H9 (cell line): ENCODE measurements around the gene MICAL2. TPM values are rescaled to one million over a fixed set of nuclear protein-coding genes. Genes with fewer than 3 reads are reported as not detected.

Experiments used
- DNase-seq: peaks from one replicate; pipeline ENCODE4 v3.0.0-alpha.2; 2017
- H2AFZ ChIP-seq: one replicate; pipeline ENCODE4 v1.6.1; 2013; ENCODE audit warnings: mild to moderate bottlenecking, low read length, control low read depth, moderate library complexity
- H2AK5ac ChIP-seq: 2 replicates; pipeline ENCODE4 v1.6.1; 2013; ENCODE audit warnings: low read length, control low read depth, mixed read lengths; ENCODE audit not compliant: insufficient read length
- H2BK120ac ChIP-seq: one replicate; pipeline ENCODE4 v1.6.1; 2013; ENCODE audit warnings: low read depth, mild to moderate bottlenecking, low read length, control low read depth, inconsistent platforms; ENCODE audit not compliant: poor library complexity, severe bottlenecking
- H2BK12ac ChIP-seq: 2 replicates; pipeline ENCODE4 v1.6.1; 2013; ENCODE audit warnings: low read length, control low read depth, mixed read lengths, low read depth; ENCODE audit not compliant: insufficient read length
- H2BK15ac ChIP-seq: 2 replicates; pipeline ENCODE4 v1.6.1; 2013; ENCODE audit warnings: low read depth, low read length, control low read depth
- H2BK20ac ChIP-seq: one replicate; pipeline ENCODE4 v1.6.1; 2013; ENCODE audit warnings: low read depth, mild to moderate bottlenecking, low read length, control low read depth, inconsistent platforms; ENCODE audit not compliant: poor library complexity, severe bottlenecking
- H2BK5ac ChIP-seq: 2 replicates; pipeline ENCODE4 v1.6.1; 2013; ENCODE audit warnings: low read length, control low read depth, mixed read lengths; ENCODE audit not compliant: insufficient read length
- H3K14ac ChIP-seq: 2 replicates; pipeline ENCODE4 v1.6.1; 2013; ENCODE audit warnings: low read length, control low read depth; ENCODE audit not compliant: insufficient read depth
- H3K18ac ChIP-seq: 2 replicates; pipeline ENCODE4 v1.6.1; 2013; ENCODE audit warnings: low read depth, mild to moderate bottlenecking, mixed read lengths, low read length, control low read depth; ENCODE audit not compliant: insufficient read length
- H3K23ac ChIP-seq: 2 replicates; pipeline ENCODE4 v1.6.1; 2013; ENCODE audit warnings: low read length, control low read depth, mixed read lengths, low read depth; ENCODE audit not compliant: insufficient read length
- H3K23me2 ChIP-seq: 2 replicates; pipeline ENCODE4 v1.6.1; 2013; ENCODE audit warnings: low read depth, mild to moderate bottlenecking, mixed read lengths, low read length, control low read depth; ENCODE audit not compliant: insufficient read length, poor library complexity, severe bottlenecking
- H3K27ac ChIP-seq: 2 replicates; pipeline ENCODE4 v1.5.1; 2013; ENCODE audit warnings: low read length, control low read depth, mixed read lengths, low read depth; ENCODE audit not compliant: insufficient read length
- H3K27me3 ChIP-seq: 2 replicates; pipeline ENCODE4 v1.6.1; 2013; ENCODE audit warnings: low read length, control low read depth, inconsistent platforms; ENCODE audit not compliant: insufficient read depth
- H3K4ac ChIP-seq: 2 replicates; pipeline ENCODE4 v1.6.1; 2013; ENCODE audit warnings: low read depth, mild to moderate bottlenecking, control low read depth, inconsistent platforms, low read length, moderate library complexity
- H3K4me1 ChIP-seq: 2 replicates; pipeline ENCODE4 v1.6.1; 2013; ENCODE audit warnings: low read length, control low read depth, inconsistent platforms; ENCODE audit not compliant: insufficient read depth
- H3K4me2 ChIP-seq: 2 replicates; pipeline ENCODE4 v1.6.1; 2013; ENCODE audit warnings: low read length, control low read depth, mixed read lengths; ENCODE audit not compliant: insufficient read length, insufficient read depth
- H3K56ac ChIP-seq: 2 replicates; pipeline ENCODE4 v1.6.1; 2013; ENCODE audit warnings: low read depth, mild to moderate bottlenecking, mixed read lengths, low read length, control low read depth; ENCODE audit not compliant: insufficient read length
- H3K79me1 ChIP-seq: 2 replicates; pipeline ENCODE4 v1.6.1; 2013; ENCODE audit warnings: low read depth, mild to moderate bottlenecking, moderate library complexity, low read length, control low read depth, inconsistent platforms; ENCODE audit not compliant: insufficient read depth, poor library complexity, severe bottlenecking
- H3K79me2 ChIP-seq: 2 replicates; pipeline ENCODE4 v1.6.1; 2013; ENCODE audit warnings: low read length, control low read depth, inconsistent platforms; ENCODE audit not compliant: insufficient read depth
- H3K9ac ChIP-seq: 2 replicates; pipeline ENCODE4 v1.6.1; 2013; ENCODE audit warnings: low read length, control low read depth, mixed read lengths; ENCODE audit not compliant: insufficient read length; ENCODE audit errors: extremely low read depth
- H3K9me3 ChIP-seq: one replicate; pipeline ENCODE4 v1.6.1; 2013; ENCODE audit warnings: low read depth, low read length, inconsistent platforms; ENCODE audit not compliant: control insufficient read depth
- H3T11ph ChIP-seq: one replicate; pipeline ENCODE4 v1.6.1; 2013; ENCODE audit warnings: mild to moderate bottlenecking, low read length, control low read depth, inconsistent platforms
- H4K20me1 ChIP-seq: one replicate; pipeline ENCODE4 v1.6.1; 2013; ENCODE audit not compliant: control insufficient read depth, insufficient read length, insufficient read depth
- H4K5ac ChIP-seq: 2 replicates; pipeline ENCODE4 v1.6.1; 2013; ENCODE audit warnings: low read depth, mild to moderate bottlenecking, mixed read lengths, low read length, control low read depth; ENCODE audit not compliant: insufficient read length
- H4K8ac ChIP-seq: replicated peaks from 2 replicates; pipeline ENCODE4 v1.6.1; 2013; ENCODE audit warnings: low read length, control low read depth, mixed read lengths, low read depth; ENCODE audit not compliant: insufficient read length
- H4K91ac ChIP-seq: 2 replicates; pipeline ENCODE4 v1.6.1; 2013; ENCODE audit warnings: low read depth, mild to moderate bottlenecking, moderate library complexity, mixed read lengths, low read length, control low read depth; ENCODE audit not compliant: insufficient read length
- H3K27ac Mint-ChIP-seq, 3 experiments: 2 replicates in 2 of 3; 3 replicates in 1 of 3; pipeline ENCODE4 v1.8.0; 2020 to 2021; ENCODE audit warnings: mixed read lengths in 3 of 3, mild to moderate bottlenecking in 1 of 3, moderate library complexity in 1 of 3
- H3K27me3 Mint-ChIP-seq: 2 replicates; pipeline ENCODE4 v1.8.0; 2021; ENCODE audit warnings: low read depth, mild to moderate bottlenecking, moderate library complexity, mixed read lengths
- H3K36me3 Mint-ChIP-seq, 3 experiments: 2 replicates in 2 of 3; 3 replicates in 1 of 3; pipeline ENCODE4 v1.8.0; 2020 to 2021; ENCODE audit warnings: low read depth in 3 of 3, mixed read lengths in 3 of 3; ENCODE audit not compliant: insufficient read depth in 1 of 3
- H3K4me1 Mint-ChIP-seq, 2 experiments: 2 replicates each; pipeline ENCODE4 v1.8.0; 2020; ENCODE audit warnings: mixed read lengths in 2 of 2
- H3K4me3 Mint-ChIP-seq, 2 experiments: 2 replicates in 1 of 2; 3 replicates in 1 of 2; pipeline ENCODE4 v1.8.0; 2020 to 2021; ENCODE audit warnings: mild to moderate bottlenecking in 2 of 2, mixed read lengths in 2 of 2, moderate library complexity in 1 of 2
- H3K9me3 Mint-ChIP-seq, 2 experiments: 2 replicates in 1 of 2; 3 replicates in 1 of 2; pipeline ENCODE4 v1.8.0; 2020; ENCODE audit warnings: mild to moderate bottlenecking in 2 of 2, mixed read lengths in 2 of 2, moderate library complexity in 1 of 2
- WGBS: extraction: QIAGEN DNeasy Blood & Tissue Kit; methylation state at CpG from one replicate; pipeline ENCODE4 v1.1.7; 2013; ENCODE audit warnings: missing lambda C conversion rate, low lambda C conversion rate, mixed read lengths; ENCODE audit not compliant: insufficient read length; ENCODE audit errors: extremely low coverage; 5-methylcytosine and 5-hydroxymethylcytosine counted together
- total RNA-seq: library from RNA; stranded (reverse); gene quantifications from 2 replicates; pipeline ENCODE4 v1.2.1, GENCODE V29; 2021
- TF ChIP-seq, protein P1 (sequence below): fragments of 200-600 bp; sonication (generic); conservative IDR thresholded peaks from 3 replicates; pipeline ENCODE4 v1.8.0; 2021; ENCODE audit warnings: antibody characterized with exemption, mild to moderate bottlenecking

MICAL2 gene
- total RNA-seq, 1 experiment from 2014 or later, result 4.7 TPM

DNA sequence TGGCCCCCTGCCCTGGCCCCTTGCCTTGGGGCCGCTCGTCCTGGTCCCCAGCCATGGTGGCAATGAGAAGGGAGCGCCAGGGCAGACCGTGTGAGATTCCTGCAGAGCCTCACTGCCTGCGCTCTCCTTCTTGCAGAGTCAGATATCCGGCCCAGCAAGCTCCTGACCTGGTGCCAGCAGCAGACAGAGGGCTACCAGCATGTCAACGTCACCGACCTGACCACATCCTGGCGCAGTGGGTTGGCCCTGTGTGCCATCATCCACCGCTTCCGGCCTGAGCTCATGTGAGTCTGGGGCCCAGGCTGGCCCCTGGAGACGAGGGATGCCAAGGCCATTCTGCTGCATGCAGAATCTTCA, 114.1 kb downstream of the MICAL2 start:
- no peak overlapping the region for H3K4me3 Mint-ChIP-seq
- H3K27ac ChIP-seq, result no peak overlapping the region
- no peak overlapping the region for H2AK5ac ChIP-seq
- no CpG with 5 or more reads among the region's 12 CpGs for WGBS
- no peak overlapping the region for H3K23ac ChIP-seq
- no peak overlapping the region for H4K8ac ChIP-seq
- H2BK120ac ChIP-seq, result no peak overlapping the region
- H3K4me1 Mint-ChIP-seq, result 0 out of 4 replicates have a peak, but pooled peaks cover 0 to 2% of the 10 kb centered on the region in 2 experiments
- H4K91ac ChIP-seq, result no peak overlapping the region
- H3K56ac ChIP-seq, result no peak overlapping the region
- H3K27me3 Mint-ChIP-seq, result no peaks in the 10 kb centered on the region; the same call in 1 of the 2 replicates
- H3K4me1 ChIP-seq, result no peaks in the 10 kb centered on the region
- H4K5ac ChIP-seq, result no peak overlapping the region
- H3K79me2 ChIP-seq, result no peaks in the 10 kb centered on the region
- H2BK12ac ChIP-seq, result no peak overlapping the region
- H3K23me2 ChIP-seq, result no peaks in the 10 kb centered on the region
- H3K27me3 ChIP-seq, result no peaks in the 10 kb centered on the region
- no peaks in the 10 kb centered on the region for H3K36me3 Mint-ChIP-seq
- TF ChIP-seq, protein P1, sequence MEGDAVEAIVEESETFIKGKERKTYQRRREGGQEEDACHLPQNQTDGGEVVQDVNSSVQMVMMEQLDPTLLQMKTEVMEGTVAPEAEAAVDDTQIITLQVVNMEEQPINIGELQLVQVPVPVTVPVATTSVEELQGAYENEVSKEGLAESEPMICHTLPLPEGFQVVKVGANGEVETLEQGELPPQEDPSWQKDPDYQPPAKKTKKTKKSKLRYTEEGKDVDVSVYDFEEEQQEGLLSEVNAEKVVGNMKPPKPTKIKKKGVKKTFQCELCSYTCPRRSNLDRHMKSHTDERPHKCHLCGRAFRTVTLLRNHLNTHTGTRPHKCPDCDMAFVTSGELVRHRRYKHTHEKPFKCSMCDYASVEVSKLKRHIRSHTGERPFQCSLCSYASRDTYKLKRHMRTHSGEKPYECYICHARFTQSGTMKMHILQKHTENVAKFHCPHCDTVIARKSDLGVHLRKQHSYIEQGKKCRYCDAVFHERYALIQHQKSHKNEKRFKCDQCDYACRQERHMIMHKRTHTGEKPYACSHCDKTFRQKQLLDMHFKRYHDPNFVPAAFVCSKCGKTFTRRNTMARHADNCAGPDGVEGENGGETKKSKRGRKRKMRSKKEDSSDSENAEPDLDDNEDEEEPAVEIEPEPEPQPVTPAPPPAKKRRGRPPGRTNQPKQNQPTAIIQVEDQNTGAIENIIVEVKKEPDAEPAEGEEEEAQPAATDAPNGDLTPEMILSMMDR, result no peak
- H3T11ph ChIP-seq, result no peak overlapping the region
- H3K9me3 ChIP-seq, result no peaks in the 10 kb centered on the region
- no peak overlapping the region for H2AFZ ChIP-seq
- no peak overlapping the region for H3K9ac ChIP-seq
- no peak overlapping the region for H2BK15ac ChIP-seq
- no peak overlapping the region for H3K4ac ChIP-seq
- H4K20me1 ChIP-seq, result no peaks in the 10 kb centered on the region
- H3K18ac ChIP-seq, result no peak overlapping the region
- H3K27ac Mint-ChIP-seq, result no peak overlapping the region; a peak in 1 of 7 replicates
- no peak for DNase-seq
- no peaks in the 10 kb centered on the region for H3K79me1 ChIP-seq
- no peak overlapping the region for H2BK5ac ChIP-seq
- no peak overlapping the region for H3K14ac ChIP-seq
- no peak overlapping the region for H2BK20ac ChIP-seq
- no peak overlapping the region for H3K4me2 ChIP-seq
- no peaks in the 10 kb centered on the region for H3K9me3 Mint-ChIP-seq
